ENCODE results near the gene VASH1. TPM values are rescaled to one million over a fixed set of nuclear protein-coding genes. Genes with fewer than 3 reads are reported as not detected.

The VASH1 gene
- total and polyA plus RNA-seq, 8 donors: 26.5 to 71.3 (median 49.2) TPM

GRCh38 chr14:76814726-76815645, 53.7 kb downstream of the VASH1 start:
- H3K27ac ChIP-seq: no peak overlapping the region
- no peak for TF ChIP-seq CTCF (IDR thresholded peaks at IDR 0.05)
- no peak for DNase-seq
- ATAC-seq: no peak
- intact Hi-C loops (cut with DNase I): no loop called here
- H3K4me1 ChIP-seq: peaks cover 5 to 23% of the 10 kb centered on the region in 2 donors
- no peaks in the 10 kb centered on the region for H3K9me3 ChIP-seq
- no peaks in the 10 kb centered on the region for H3K27me3 ChIP-seq
- no peaks in the 10 kb centered on the region for H3K36me3 ChIP-seq
- H3K4me3 ChIP-seq: no peak overlapping the region

- H3K27me3 ChIP-seq: no peaks in the 10 kb centered on the region
- no peak for TF ChIP-seq CTCF (IDR thresholded peaks at IDR 0.05)
- intact Hi-C loops (cut with DNase I): no loop called here
- no peaks in the 10 kb centered on the region for H3K36me3 ChIP-seq
- DNase-seq (no peak), ATAC-seq (no peak)
- no peak overlapping the region for H3K27ac ChIP-seq
- H3K9me3 ChIP-seq: no peaks in the 10 kb centered on the region
- H3K4me3 ChIP-seq: no peak overlapping the region
- H3K4me1 ChIP-seq: no peaks in the 10 kb centered on the region
Measured at GRCh38 chr14:76820700-76821099, 59.4 kb downstream of the VASH1 start.

- Histone ChIP-seq H3K36me3 (no peaks in the 10 kb centered on the region), H3K9me3 (no peaks in the 10 kb centered on the region), H3K27ac (no peak within 1 kb of the TSS), H3K4me3 (no peak within 1 kb of the TSS), H3K27me3 (no peaks in the 10 kb centered on the region), H3K4me1 (no peaks in the 10 kb centered on the region)
- intact Hi-C loops (cut with DNase I): no loop called here
- DNase-seq: no peak
- ATAC-seq: no peak
- no peak for TF ChIP-seq CTCF (IDR thresholded peaks at IDR 0.05)
Measured at GRCh38 chr14:76826122-76826521, 64.9 kb downstream of the VASH1 start, which contains the start of gene LRRC74A. LRRC74A (plus strand) TSS chr14:76826408; CDS start chr14:76826698, 290 bp downstream.

- no peak for TF ChIP-seq CTCF (IDR thresholded peaks at IDR 0.05)
- Histone ChIP-seq H3K4me1 (no peaks in the 10 kb centered on the region), H3K27me3 (no peaks in the 10 kb centered on the region), H3K36me3 (no peaks in the 10 kb centered on the region), H3K4me3 (peak overlapping the region in 1 of 2 donors; percentile 1), H3K27ac (no peak overlapping the region), H3K9me3 (no peaks in the 10 kb centered on the region)
- no peak for ATAC-seq
- DNase-seq: no peak
- intact Hi-C loops (cut with DNase I): no loop called here
Measured at GRCh38 chr14:76827696-76828296, 66.5 kb downstream of the VASH1 start.

- intact Hi-C loops (cut with DNase I): no loop called here
- H3K4me1 ChIP-seq: no peaks in the 10 kb centered on the region
- ATAC-seq: peak; percentile 14
- TF ChIP-seq CTCF (IDR thresholded peaks at IDR 0.05): no peak
- no peaks in the 10 kb centered on the region for H3K36me3 ChIP-seq
- H3K9me3 ChIP-seq: no peaks in the 10 kb centered on the region
- no peak overlapping the region for H3K27ac ChIP-seq
- no peak for DNase-seq
- H3K27me3 ChIP-seq: no peaks in the 10 kb centered on the region
- H3K4me3 ChIP-seq: peak overlapping the region in 1 of 2 donors; percentile 1
Measured at GRCh38 chr14:76828339-76829012, 67.2 kb downstream of the VASH1 start.
